H9 (cell line): ENCODE results near the gene DUSP11. TPM values are rescaled to one million over a fixed set of nuclear protein-coding genes. Genes with fewer than 3 reads are reported as not detected.

ENCODE experiments used
- DNase-seq: peaks from one replicate; pipeline ENCODE4 v3.0.0-alpha.2; 2017
- H2AFZ ChIP-seq: one replicate; pipeline ENCODE4 v1.6.1; 2013; ENCODE audit warnings: mild to moderate bottlenecking, low read length, control low read depth, moderate library complexity
- H2AK5ac ChIP-seq: 2 replicates; pipeline ENCODE4 v1.6.1; 2013; ENCODE audit warnings: low read length, control low read depth, mixed read lengths; ENCODE audit not compliant: insufficient read length
- H2BK120ac ChIP-seq: one replicate; pipeline ENCODE4 v1.6.1; 2013; ENCODE audit warnings: low read depth, mild to moderate bottlenecking, low read length, control low read depth, inconsistent platforms; ENCODE audit not compliant: poor library complexity, severe bottlenecking
- H2BK12ac ChIP-seq: 2 replicates; pipeline ENCODE4 v1.6.1; 2013; ENCODE audit warnings: low read length, control low read depth, mixed read lengths, low read depth; ENCODE audit not compliant: insufficient read length
- H2BK15ac ChIP-seq: 2 replicates; pipeline ENCODE4 v1.6.1; 2013; ENCODE audit warnings: low read depth, low read length, control low read depth
- H2BK20ac ChIP-seq: one replicate; pipeline ENCODE4 v1.6.1; 2013; ENCODE audit warnings: low read depth, mild to moderate bottlenecking, low read length, control low read depth, inconsistent platforms; ENCODE audit not compliant: poor library complexity, severe bottlenecking
- H2BK5ac ChIP-seq: 2 replicates; pipeline ENCODE4 v1.6.1; 2013; ENCODE audit warnings: low read length, control low read depth, mixed read lengths; ENCODE audit not compliant: insufficient read length
- H3K14ac ChIP-seq: 2 replicates; pipeline ENCODE4 v1.6.1; 2013; ENCODE audit warnings: low read length, control low read depth; ENCODE audit not compliant: insufficient read depth
- H3K18ac ChIP-seq: 2 replicates; pipeline ENCODE4 v1.6.1; 2013; ENCODE audit warnings: low read depth, mild to moderate bottlenecking, mixed read lengths, low read length, control low read depth; ENCODE audit not compliant: insufficient read length
- H3K23ac ChIP-seq: 2 replicates; pipeline ENCODE4 v1.6.1; 2013; ENCODE audit warnings: low read length, control low read depth, mixed read lengths, low read depth; ENCODE audit not compliant: insufficient read length
- H3K23me2 ChIP-seq: 2 replicates; pipeline ENCODE4 v1.6.1; 2013; ENCODE audit warnings: low read depth, mild to moderate bottlenecking, mixed read lengths, low read length, control low read depth; ENCODE audit not compliant: insufficient read length, poor library complexity, severe bottlenecking
- H3K27ac ChIP-seq: 2 replicates; pipeline ENCODE4 v1.5.1; 2013; ENCODE audit warnings: low read length, control low read depth, mixed read lengths, low read depth; ENCODE audit not compliant: insufficient read length
- H3K27me3 ChIP-seq: 2 replicates; pipeline ENCODE4 v1.6.1; 2013; ENCODE audit warnings: low read length, control low read depth, inconsistent platforms; ENCODE audit not compliant: insufficient read depth
- H3K4ac ChIP-seq: 2 replicates; pipeline ENCODE4 v1.6.1; 2013; ENCODE audit warnings: low read depth, mild to moderate bottlenecking, control low read depth, inconsistent platforms, low read length, moderate library complexity
- H3K4me1 ChIP-seq: 2 replicates; pipeline ENCODE4 v1.6.1; 2013; ENCODE audit warnings: low read length, control low read depth, inconsistent platforms; ENCODE audit not compliant: insufficient read depth
- H3K4me2 ChIP-seq: 2 replicates; pipeline ENCODE4 v1.6.1; 2013; ENCODE audit warnings: low read length, control low read depth, mixed read lengths; ENCODE audit not compliant: insufficient read length, insufficient read depth
- H3K56ac ChIP-seq: 2 replicates; pipeline ENCODE4 v1.6.1; 2013; ENCODE audit warnings: low read depth, mild to moderate bottlenecking, mixed read lengths, low read length, control low read depth; ENCODE audit not compliant: insufficient read length
- H3K79me1 ChIP-seq: 2 replicates; pipeline ENCODE4 v1.6.1; 2013; ENCODE audit warnings: low read depth, mild to moderate bottlenecking, moderate library complexity, low read length, control low read depth, inconsistent platforms; ENCODE audit not compliant: insufficient read depth, poor library complexity, severe bottlenecking
- H3K79me2 ChIP-seq: 2 replicates; pipeline ENCODE4 v1.6.1; 2013; ENCODE audit warnings: low read length, control low read depth, inconsistent platforms; ENCODE audit not compliant: insufficient read depth
- H3K9ac ChIP-seq: 2 replicates; pipeline ENCODE4 v1.6.1; 2013; ENCODE audit warnings: low read length, control low read depth, mixed read lengths; ENCODE audit not compliant: insufficient read length; ENCODE audit errors: extremely low read depth
- H3K9me3 ChIP-seq: one replicate; pipeline ENCODE4 v1.6.1; 2013; ENCODE audit warnings: low read depth, low read length, inconsistent platforms; ENCODE audit not compliant: control insufficient read depth
- H3T11ph ChIP-seq: one replicate; pipeline ENCODE4 v1.6.1; 2013; ENCODE audit warnings: mild to moderate bottlenecking, low read length, control low read depth, inconsistent platforms
- H4K20me1 ChIP-seq: one replicate; pipeline ENCODE4 v1.6.1; 2013; ENCODE audit not compliant: control insufficient read depth, insufficient read length, insufficient read depth
- H4K5ac ChIP-seq: 2 replicates; pipeline ENCODE4 v1.6.1; 2013; ENCODE audit warnings: low read depth, mild to moderate bottlenecking, mixed read lengths, low read length, control low read depth; ENCODE audit not compliant: insufficient read length
- H4K8ac ChIP-seq: replicated peaks from 2 replicates; pipeline ENCODE4 v1.6.1; 2013; ENCODE audit warnings: low read length, control low read depth, mixed read lengths, low read depth; ENCODE audit not compliant: insufficient read length
- H4K91ac ChIP-seq: 2 replicates; pipeline ENCODE4 v1.6.1; 2013; ENCODE audit warnings: low read depth, mild to moderate bottlenecking, moderate library complexity, mixed read lengths, low read length, control low read depth; ENCODE audit not compliant: insufficient read length
- H3K27ac Mint-ChIP-seq, 3 experiments: 2 replicates in 2 of 3; 3 replicates in 1 of 3; pipeline ENCODE4 v1.8.0; 2020 to 2021; ENCODE audit warnings: mixed read lengths in 3 of 3, mild to moderate bottlenecking in 1 of 3, moderate library complexity in 1 of 3
- H3K27me3 Mint-ChIP-seq: 2 replicates; pipeline ENCODE4 v1.8.0; 2021; ENCODE audit warnings: low read depth, mild to moderate bottlenecking, moderate library complexity, mixed read lengths
- H3K36me3 Mint-ChIP-seq, 3 experiments: 2 replicates in 2 of 3; 3 replicates in 1 of 3; pipeline ENCODE4 v1.8.0; 2020 to 2021; ENCODE audit warnings: low read depth in 3 of 3, mixed read lengths in 3 of 3; ENCODE audit not compliant: insufficient read depth in 1 of 3
- H3K4me1 Mint-ChIP-seq, 2 experiments: 2 replicates each; pipeline ENCODE4 v1.8.0; 2020; ENCODE audit warnings: mixed read lengths in 2 of 2
- H3K4me3 Mint-ChIP-seq, 2 experiments: 2 replicates in 1 of 2; 3 replicates in 1 of 2; pipeline ENCODE4 v1.8.0; 2020 to 2021; ENCODE audit warnings: mild to moderate bottlenecking in 2 of 2, mixed read lengths in 2 of 2, moderate library complexity in 1 of 2
- H3K9me3 Mint-ChIP-seq, 2 experiments: 2 replicates in 1 of 2; 3 replicates in 1 of 2; pipeline ENCODE4 v1.8.0; 2020; ENCODE audit warnings: mild to moderate bottlenecking in 2 of 2, mixed read lengths in 2 of 2, moderate library complexity in 1 of 2
- CTCF ChIP-seq: fragments of 200-600 bp; sonication (generic); conservative IDR thresholded peaks from 3 replicates; pipeline ENCODE4 v1.8.0; 2021; ENCODE audit warnings: antibody characterized with exemption, mild to moderate bottlenecking
- WGBS: extraction: QIAGEN DNeasy Blood & Tissue Kit; methylation state at CpG from one replicate; pipeline ENCODE4 v1.1.7; 2013; ENCODE audit warnings: missing lambda C conversion rate, low lambda C conversion rate, mixed read lengths; ENCODE audit not compliant: insufficient read length; ENCODE audit errors: extremely low coverage; 5-methylcytosine and 5-hydroxymethylcytosine counted together
- total RNA-seq: library from RNA; stranded (reverse); gene quantifications from 2 replicates; pipeline ENCODE4 v1.2.1, GENCODE V29; 2021

DUSP11 gene
- total RNA-seq, 1 experiment from 2014 or later = 21.4 TPM

DNA sequence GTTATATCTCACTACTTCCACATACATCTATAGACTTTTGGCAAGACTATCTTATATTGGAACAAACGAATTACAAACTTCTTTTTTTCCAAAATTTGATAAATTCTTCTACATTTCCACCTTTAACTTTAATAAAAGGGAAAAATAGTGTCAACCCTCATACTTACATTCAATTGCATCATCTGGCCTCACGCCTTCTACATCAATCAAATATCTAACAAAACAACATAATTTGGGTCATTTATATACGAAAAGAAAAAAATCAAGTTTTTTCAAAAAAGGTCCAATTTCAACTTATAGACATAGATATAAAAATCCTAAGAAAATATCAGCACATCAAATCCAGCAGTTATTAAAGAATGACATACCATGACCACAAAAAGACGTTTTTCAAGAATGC, 12.9 kb downstream of the DUSP11 start:
- Histone ChIP-seq H3K27ac (no peak overlapping the region), H3K56ac (no peak overlapping the region), H3K23ac (no peak overlapping the region), H3K9me3 (no peaks in the 10 kb centered on the region), H3K14ac (no peak overlapping the region), H3K79me2 (no peaks in the 10 kb centered on the region; the same call in 1 of the 2 replicates), H3T11ph (no peak overlapping the region), H2BK20ac (no peak overlapping the region), H3K79me1 (no peaks in the 10 kb centered on the region), H4K91ac (no peak overlapping the region), H4K20me1 (no peaks in the 10 kb centered on the region), H3K27me3 (no peaks in the 10 kb centered on the region), H3K4ac (no peak overlapping the region), H4K5ac (no peak overlapping the region), H3K23me2 (no peaks in the 10 kb centered on the region), H2AK5ac (no peak overlapping the region), H2BK12ac (no peak overlapping the region), H4K8ac (no peak overlapping the region), H2AFZ (no peak overlapping the region), H3K4me2 (no peak overlapping the region), H3K4me1 (no peaks in the 10 kb centered on the region), H2BK120ac (no peak overlapping the region), H3K9ac (no peak overlapping the region), H2BK15ac (no peak overlapping the region), H3K18ac (no peak overlapping the region), H2BK5ac (no peak overlapping the region)
- no peaks in the 10 kb centered on the region for H3K9me3 Mint-ChIP-seq
- H3K4me1 Mint-ChIP-seq = no peaks in the 10 kb centered on the region
- 100% methylated on average over 3 of the region's 4 CpGs for WGBS
- H3K27ac Mint-ChIP-seq = no peak overlapping the region
- H3K27me3 Mint-ChIP-seq = no peaks in the 10 kb centered on the region
- H3K4me3 Mint-ChIP-seq = no peak overlapping the region
- no peak for DNase-seq
- no peak for TF ChIP-seq CTCF
- peaks cover 21 to 72% (median 59%) of the 10 kb centered on the region in 3 experiments; a peak in 6 of 7 replicates for H3K36me3 Mint-ChIP-seq
